ENCODE measurements around the gene DHRSX. TPM values are rescaled to one million over a fixed set of nuclear protein-coding genes. Genes with fewer than 3 reads are reported as not detected.
A peak's percentile ranks its signal among the peaks of the same experiment; 100 is the strongest.

DHRSX gene
- polyA plus RNA-seq, 1 donor from 2014 or later, result 15.7 TPM

GRCh38 chrX:2321411-2321810 lies 179.4 kb downstream of the DHRSX start:
- no peak overlapping the region for H2AFZ ChIP-seq (ENCODE audit: low read depth, low read length)
- no peaks in the 10 kb centered on the region for H3F3A ChIP-seq (ENCODE audit: insufficient read depth, low read length, poor library complexity, severe bottlenecking)
- no peak overlapping the region for H3K9ac ChIP-seq (ENCODE audit: low read length)
- H3K9me3 ChIP-seq (ENCODE audit: low read length), result no peaks in the 10 kb centered on the region
- H3K4me3 ChIP-seq (ENCODE audit: low read length), result no peak overlapping the region
- H3K27ac ChIP-seq (ENCODE audit: low read length), result no peak overlapping the region
- TF ChIP-seq CTCF (IDR thresholded peaks at IDR 0.05; ENCODE audit: poor library complexity, severe bottlenecking) (no peak), EZH2 (IDR thresholded peaks at IDR 0.05; ENCODE audit: borderline replicate concordance, insufficient read depth, low read length, poor library complexity, severe bottlenecking) (no peak), EP300 (conservative IDR thresholded peaks at IDR 0.05; ENCODE audit: poor library complexity, severe bottlenecking) (no peak), TAF1 (IDR thresholded peaks at IDR 0.05; ENCODE audit: low read depth) (no peak), SMC3 (conservative IDR thresholded peaks at IDR 0.05; ENCODE audit: poor library complexity) (no peak), REST (IDR thresholded peaks at IDR 0.05; ENCODE audit: borderline replicate concordance) (no peak), POLR2AphosphoS5 (IDR thresholded peaks at IDR 0.05) (no peak), MXI1 (conservative IDR thresholded peaks at IDR 0.05; ENCODE audit: poor library complexity, severe bottlenecking) (no peak)
- no peaks in the 10 kb centered on the region for H3K27me3 ChIP-seq (ENCODE audit: insufficient read depth, low read depth, low read length)
- H3K9me2 ChIP-seq (ENCODE audit: insufficient read depth, low read length), result no peaks in the 10 kb centered on the region
- no peaks in the 10 kb centered on the region for H4K20me1 ChIP-seq (ENCODE audit: insufficient read depth)
- H3K36me3 ChIP-seq (ENCODE audit: insufficient read depth, low read length), result no peaks in the 10 kb centered on the region
- no peaks in the 10 kb centered on the region for H3K79me2 ChIP-seq (replicated peaks; ENCODE audit: insufficient read depth, low read length)
- H3K4me2 ChIP-seq (ENCODE audit: low read length), result no peak overlapping the region

- Histone ChIP-seq H3K4me3 (ENCODE audit: low read length) (no peak overlapping the region), H3K9ac (ENCODE audit: low read length) (no peak overlapping the region), H4K20me1 (ENCODE audit: insufficient read depth) (no peaks in the 10 kb centered on the region), H3K9me3 (ENCODE audit: low read length) (no peaks in the 10 kb centered on the region), H3F3A (ENCODE audit: insufficient read depth, low read length, poor library complexity, severe bottlenecking) (no peaks in the 10 kb centered on the region), H3K9me2 (ENCODE audit: insufficient read depth, low read length) (no peaks in the 10 kb centered on the region), H3K4me2 (ENCODE audit: low read length) (no peak overlapping the region), H3K79me2 (replicated peaks; ENCODE audit: insufficient read depth, low read length) (no peaks in the 10 kb centered on the region), H3K36me3 (ENCODE audit: insufficient read depth, low read length) (no peaks in the 10 kb centered on the region), H3K27ac (ENCODE audit: low read length) (peak overlapping the region; percentile 16), H3K27me3 (ENCODE audit: insufficient read depth, low read depth, low read length) (no peaks in the 10 kb centered on the region), H2AFZ (ENCODE audit: low read depth, low read length) (no peak overlapping the region)
- TF ChIP-seq SMC3 (conservative IDR thresholded peaks at IDR 0.05; ENCODE audit: poor library complexity), result no peak
- no peak for TF ChIP-seq POLR2AphosphoS5 (IDR thresholded peaks at IDR 0.05)
- no peak for TF ChIP-seq TAF1 (IDR thresholded peaks at IDR 0.05; ENCODE audit: low read depth)
- TF ChIP-seq CTCF (IDR thresholded peaks at IDR 0.05; ENCODE audit: poor library complexity, severe bottlenecking), result no peak
- TF ChIP-seq REST (IDR thresholded peaks at IDR 0.05; ENCODE audit: borderline replicate concordance), result no peak
- TF ChIP-seq MXI1 (conservative IDR thresholded peaks at IDR 0.05; ENCODE audit: poor library complexity, severe bottlenecking), result no peak
- no peak for TF ChIP-seq EP300 (conservative IDR thresholded peaks at IDR 0.05; ENCODE audit: poor library complexity, severe bottlenecking)
- TF ChIP-seq RAD21 (conservative IDR thresholded peaks at IDR 0.05), result no peak
- no peak for TF ChIP-seq EZH2 (IDR thresholded peaks at IDR 0.05; ENCODE audit: borderline replicate concordance, insufficient read depth, low read length, poor library complexity, severe bottlenecking)
These were observed 180.0 kb downstream of the DHRSX start for GRCh38 chrX:2320580-2321327.

Measured in neural cell (in vitro differentiated cells).